ENCODE measurements around the gene TUBG1. TPM values are rescaled to one million over a fixed set of nuclear protein-coding genes. Genes with fewer than 3 reads are reported as not detected.

Gene TUBG1
- total and polyA plus RNA-seq, 9 of the 15 experiments (the other 6 are each of a cell fraction or from before 2014, with no cell fraction given): 33.1 to 147 (median 66.0) TPM

DNA sequence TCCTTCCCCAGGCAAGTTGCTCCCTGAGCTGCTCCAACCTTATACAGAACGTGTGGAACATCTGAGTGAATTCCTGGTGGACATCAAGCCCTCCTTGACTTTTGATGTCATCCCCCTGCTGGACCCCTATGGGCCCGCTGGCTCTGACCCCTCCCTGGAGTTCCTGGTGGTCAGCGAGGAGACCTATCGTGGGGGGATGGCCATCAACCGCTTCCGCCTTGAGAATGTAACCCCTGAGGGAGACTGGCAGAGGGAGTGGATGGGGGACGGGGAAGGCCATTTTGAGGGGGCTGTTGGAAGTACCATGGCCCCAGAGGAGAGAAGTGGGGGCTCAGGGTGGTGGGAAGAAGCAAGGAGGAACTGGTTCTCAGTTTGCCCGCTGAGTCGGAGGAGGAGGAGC is 45.5 kb upstream of the TUBG1 start:
- ChIA-PET POLR2A (interaction anchor here (1.2 to 8.3 kb wide), 3 partner anchors 10 to 23 kb away, joined by 4 to 58 read pairs (median 7); partner anchors contain the start of gene PSMC3IP), CTCF (ENCODE audit: low intra/inter-chr PET ratio) (no interaction called here)
- peak overlapping the region; percentile 92 for H3K4me2 ChIP-seq (ENCODE audit: insufficient read depth, low read length)
- intact Hi-C loops (cut with micrococcal nuclease): no loop called here
- DNase-seq (ENCODE audit: extremely low read depth in 1 of 4, low spot score in 3 of 4) (no peak), ATAC-seq (no peak), FAIRE-seq (no peak)
- no peak overlapping the region for H2AFZ ChIP-seq (ENCODE audit: low read depth, low read length)
- whole genome bisulfite sequencing (ENCODE audit: insufficient coverage, low coverage, missing lambda C conversion rate): 66% methylated on average over 9 of the region's 9 CpGs
- no peaks in the 10 kb centered on the region for H4K20me1 ChIP-seq (replicated peaks; ENCODE audit: control insufficient read depth, insufficient read depth, low read length)
- H3K4me1 ChIP-seq (replicated peaks in 1 of 2; ENCODE audit: control insufficient read depth in 2 of 2, insufficient read depth in 2 of 2, low read length in 2 of 2): peaks cover 29 to 72% of the 10 kb centered on the region in 2 experiments
- no peaks in the 10 kb centered on the region for H3K27me3 ChIP-seq (ENCODE audit: control insufficient read depth in 2 of 2, insufficient read depth in 2 of 2, low read length in 2 of 2)
- no peaks in the 10 kb centered on the region for H3K9me3 ChIP-seq (replicated peaks; ENCODE audit: control insufficient read depth, insufficient read depth, low read depth, low read length)
- no TSS peak for BruUV-seq (replicated peaks)
- peaks cover 49% of the 10 kb centered on the region for H3K36me3 ChIP-seq (ENCODE audit: control insufficient read depth, insufficient read depth, low read length)
- H3K79me2 ChIP-seq (ENCODE audit: control insufficient read depth, insufficient read depth, low read length): peaks cover 53% of the 10 kb centered on the region
- in situ Hi-C loops (cut with MboI): no loop called here
- peak overlapping the region; percentile 93 to 99 for H3K9ac ChIP-seq (ENCODE audit: insufficient read depth in 1 of 2, low read depth in 2 of 2, low read length in 2 of 2)
- peak overlapping the region; percentile 74; the same call in 1 of the 2 replicates for H3K4me3 ChIP-seq
- H3K9me1 ChIP-seq (ENCODE audit: control insufficient read depth, insufficient read depth, low read length): no peaks in the 10 kb centered on the region
- H3K27ac ChIP-seq (ENCODE audit: extremely low read depth, low read depth, low read length): peak overlapping the region; percentile 88; the same call in 2 of the 3 replicates
- no peak for TF ChIP-seq ZNF263 (CRISPR knock-in tag; IDR thresholded peaks at IDR 0.05; ENCODE audit: borderline replicate concordance)
- no peak for TF ChIP-seq ZNF398 (CRISPR knock-in tag; IDR thresholded peaks at IDR 0.05)
- TF ChIP-seq JUN (IDR thresholded peaks at IDR 0.05; ENCODE audit: borderline replicate concordance, low read depth, low read length): no peak
- TF ChIP-seq JUN (CRISPR knock-in tag; IDR thresholded peaks at IDR 0.05; ENCODE audit: borderline replicate concordance): no peak
- no peak for TF ChIP-seq ZNF445 (CRISPR knock-in tag; IDR thresholded peaks at IDR 0.05; ENCODE audit: low read depth)
- TF ChIP-seq MTA1 (IDR thresholded peaks at IDR 0.05; ENCODE audit: borderline replicate concordance): no peak
- TF ChIP-seq, protein P1, sequence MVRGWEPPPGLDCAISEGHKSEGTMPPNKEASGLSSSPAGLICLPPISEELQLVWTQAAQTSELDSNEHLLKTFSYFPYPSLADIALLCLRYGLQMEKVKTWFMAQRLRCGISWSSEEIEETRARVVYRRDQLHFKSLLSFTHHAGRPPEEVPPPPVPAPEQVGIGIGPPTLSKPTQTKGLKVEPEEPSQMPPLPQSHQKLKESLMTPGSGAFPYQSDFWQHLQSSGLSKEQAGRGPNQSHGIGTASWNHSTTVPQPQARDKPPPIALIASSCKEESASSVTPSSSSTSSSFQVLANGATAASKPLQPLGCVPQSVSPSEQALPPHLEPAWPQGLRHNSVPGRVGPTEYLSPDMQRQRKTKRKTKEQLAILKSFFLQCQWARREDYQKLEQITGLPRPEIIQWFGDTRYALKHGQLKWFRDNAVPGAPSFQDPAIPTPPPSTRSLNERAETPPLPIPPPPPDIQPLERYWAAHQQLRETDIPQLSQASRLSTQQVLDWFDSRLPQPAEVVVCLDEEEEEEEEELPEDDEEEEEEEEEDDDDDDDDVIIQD (CRISPR knock-in tag; IDR thresholded peaks at IDR 0.05): no peak
- no peak for TF ChIP-seq MCM3 (IDR thresholded peaks at IDR 0.05)
- no peak for TF ChIP-seq FOXP4 (CRISPR knock-in tag; IDR thresholded peaks at IDR 0.05; ENCODE audit: borderline replicate concordance)
- TF ChIP-seq, protein P2, sequence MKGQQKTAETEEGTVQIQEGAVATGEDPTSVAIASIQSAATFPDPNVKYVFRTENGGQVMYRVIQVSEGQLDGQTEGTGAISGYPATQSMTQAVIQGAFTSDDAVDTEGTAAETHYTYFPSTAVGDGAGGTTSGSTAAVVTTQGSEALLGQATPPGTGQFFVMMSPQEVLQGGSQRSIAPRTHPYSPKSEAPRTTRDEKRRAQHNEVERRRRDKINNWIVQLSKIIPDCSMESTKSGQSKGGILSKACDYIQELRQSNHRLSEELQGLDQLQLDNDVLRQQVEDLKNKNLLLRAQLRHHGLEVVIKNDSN (CRISPR knock-in tag; IDR thresholded peaks at IDR 0.05): no peak
- TF ChIP-seq HIVEP1 (CRISPR knock-in tag; IDR thresholded peaks at IDR 0.05): no peak
- no peak for TF ChIP-seq PATZ1 (CRISPR knock-in tag; IDR thresholded peaks at IDR 0.05; ENCODE audit: borderline replicate concordance)
- TF ChIP-seq SMC3 (conservative IDR thresholded peaks at IDR 0.05; ENCODE audit: insufficient read depth, low read depth, low read length): no peak
- no peak for TF ChIP-seq RAD21 (CRISPR knock-in tag; conservative IDR thresholded peaks at IDR 0.05 in 1 of 2, IDR thresholded peaks at IDR 0.05 in 1 of 2)
